ENCODE measurements around the gene SIGLEC15.
"Not testable (repeated sequence)": the region's sequence is repeated elsewhere in the genome, so short reads cannot be mapped to it uniquely, and the experiment has no call there.

DNA sequence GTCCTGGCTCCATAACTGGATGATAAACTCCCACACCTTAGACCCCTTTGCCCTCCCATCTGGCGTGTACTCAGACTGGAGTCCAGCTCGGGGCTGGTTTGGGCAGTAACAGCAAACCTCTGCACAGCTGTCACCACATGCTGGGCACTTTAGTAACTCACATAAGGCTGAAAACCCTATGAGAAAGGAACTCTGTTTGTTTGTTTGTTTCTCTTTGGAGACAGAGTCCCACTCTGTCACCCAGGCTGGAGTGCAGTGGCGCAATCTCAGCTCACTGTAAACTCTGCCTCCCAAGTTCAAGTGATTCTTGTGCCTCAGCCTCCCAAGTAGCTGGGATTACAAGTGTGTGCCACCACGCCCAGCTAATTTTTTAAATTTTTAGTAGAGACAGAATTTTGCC, 1.2 kb downstream of the SIGLEC15 start:
- TF ChIP-seq, protein P1, sequence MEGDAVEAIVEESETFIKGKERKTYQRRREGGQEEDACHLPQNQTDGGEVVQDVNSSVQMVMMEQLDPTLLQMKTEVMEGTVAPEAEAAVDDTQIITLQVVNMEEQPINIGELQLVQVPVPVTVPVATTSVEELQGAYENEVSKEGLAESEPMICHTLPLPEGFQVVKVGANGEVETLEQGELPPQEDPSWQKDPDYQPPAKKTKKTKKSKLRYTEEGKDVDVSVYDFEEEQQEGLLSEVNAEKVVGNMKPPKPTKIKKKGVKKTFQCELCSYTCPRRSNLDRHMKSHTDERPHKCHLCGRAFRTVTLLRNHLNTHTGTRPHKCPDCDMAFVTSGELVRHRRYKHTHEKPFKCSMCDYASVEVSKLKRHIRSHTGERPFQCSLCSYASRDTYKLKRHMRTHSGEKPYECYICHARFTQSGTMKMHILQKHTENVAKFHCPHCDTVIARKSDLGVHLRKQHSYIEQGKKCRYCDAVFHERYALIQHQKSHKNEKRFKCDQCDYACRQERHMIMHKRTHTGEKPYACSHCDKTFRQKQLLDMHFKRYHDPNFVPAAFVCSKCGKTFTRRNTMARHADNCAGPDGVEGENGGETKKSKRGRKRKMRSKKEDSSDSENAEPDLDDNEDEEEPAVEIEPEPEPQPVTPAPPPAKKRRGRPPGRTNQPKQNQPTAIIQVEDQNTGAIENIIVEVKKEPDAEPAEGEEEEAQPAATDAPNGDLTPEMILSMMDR (IDR thresholded peaks at IDR 0.05; ENCODE audit: borderline replicate concordance, extremely low read depth, low read length, poor library complexity, severe bottlenecking), result not testable (repeated sequence)
- not testable (repeated sequence) for TF ChIP-seq EZH2 (IDR thresholded peaks at IDR 0.05; ENCODE audit: borderline replicate concordance, low read depth, low read length, severe bottlenecking)
